Measurements from ENCODE around the gene ZFR2. TPM values are rescaled to one million over a fixed set of nuclear protein-coding genes. Genes with fewer than 3 reads are reported as not detected.

The ZFR2 gene
- total and polyA plus RNA-seq, 10 donors: 0.11 to 0.92 (median 0.33) TPM; not detected in 3

DNA sequence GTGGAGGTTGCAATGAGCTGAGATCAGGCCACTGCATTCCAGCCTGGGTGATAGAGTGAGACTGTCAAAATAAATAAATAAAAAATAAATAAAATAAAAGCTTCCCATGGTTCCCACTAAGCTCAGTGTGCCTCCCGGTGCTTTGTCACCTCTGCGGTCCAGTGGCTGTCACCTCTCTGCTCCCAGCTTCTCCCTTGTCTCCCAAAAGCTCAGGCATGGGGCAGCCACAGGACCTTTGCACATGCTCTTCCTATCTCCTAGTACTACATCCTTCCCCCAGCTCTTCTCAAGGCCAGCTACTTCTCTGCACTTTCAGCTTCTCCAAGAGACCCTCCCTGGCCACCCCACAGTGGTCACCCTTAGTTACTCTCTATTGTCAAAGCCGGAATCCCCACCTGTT is 75.0 kb downstream of the ZFR2 start:
- Histone ChIP-seq H3K27me3 (replicated peaks in 1 of 7) (peaks cover 0 to 9% (median 0%) of the 10 kb centered on the region in 7 donors), H3K36me3 (no peaks in the 10 kb centered on the region), H3K9me3 (peaks cover 0 to 26% (median 18%) of the 10 kb centered on the region in 8 donors), H3K4me1 (peaks cover 0 to 14% (median 2%) of the 10 kb centered on the region in 6 donors), H3K4me3 (no peak overlapping the region), H3K27ac (no peak overlapping the region)
- TF ChIP-seq, protein P1, sequence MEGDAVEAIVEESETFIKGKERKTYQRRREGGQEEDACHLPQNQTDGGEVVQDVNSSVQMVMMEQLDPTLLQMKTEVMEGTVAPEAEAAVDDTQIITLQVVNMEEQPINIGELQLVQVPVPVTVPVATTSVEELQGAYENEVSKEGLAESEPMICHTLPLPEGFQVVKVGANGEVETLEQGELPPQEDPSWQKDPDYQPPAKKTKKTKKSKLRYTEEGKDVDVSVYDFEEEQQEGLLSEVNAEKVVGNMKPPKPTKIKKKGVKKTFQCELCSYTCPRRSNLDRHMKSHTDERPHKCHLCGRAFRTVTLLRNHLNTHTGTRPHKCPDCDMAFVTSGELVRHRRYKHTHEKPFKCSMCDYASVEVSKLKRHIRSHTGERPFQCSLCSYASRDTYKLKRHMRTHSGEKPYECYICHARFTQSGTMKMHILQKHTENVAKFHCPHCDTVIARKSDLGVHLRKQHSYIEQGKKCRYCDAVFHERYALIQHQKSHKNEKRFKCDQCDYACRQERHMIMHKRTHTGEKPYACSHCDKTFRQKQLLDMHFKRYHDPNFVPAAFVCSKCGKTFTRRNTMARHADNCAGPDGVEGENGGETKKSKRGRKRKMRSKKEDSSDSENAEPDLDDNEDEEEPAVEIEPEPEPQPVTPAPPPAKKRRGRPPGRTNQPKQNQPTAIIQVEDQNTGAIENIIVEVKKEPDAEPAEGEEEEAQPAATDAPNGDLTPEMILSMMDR (IDR thresholded peaks at IDR 0.05 in 8 of 11, conservative IDR thresholded peaks at IDR 0.05 in 3 of 11): no peak
- no peak for TF ChIP-seq POLR2AphosphoS5 (IDR thresholded peaks at IDR 0.05)
- no peak for TF ChIP-seq POLR2A (IDR thresholded peaks at IDR 0.05)
- intact Hi-C loops (cut with DNase I; ENCODE audit: low total_unique reads): no loop called here
- no peak for DNase-seq
- WGBS, 5 donors: 89 to 97% (median 95%) methylated on average over 3 of the region's 3 CpGs

DNA sequence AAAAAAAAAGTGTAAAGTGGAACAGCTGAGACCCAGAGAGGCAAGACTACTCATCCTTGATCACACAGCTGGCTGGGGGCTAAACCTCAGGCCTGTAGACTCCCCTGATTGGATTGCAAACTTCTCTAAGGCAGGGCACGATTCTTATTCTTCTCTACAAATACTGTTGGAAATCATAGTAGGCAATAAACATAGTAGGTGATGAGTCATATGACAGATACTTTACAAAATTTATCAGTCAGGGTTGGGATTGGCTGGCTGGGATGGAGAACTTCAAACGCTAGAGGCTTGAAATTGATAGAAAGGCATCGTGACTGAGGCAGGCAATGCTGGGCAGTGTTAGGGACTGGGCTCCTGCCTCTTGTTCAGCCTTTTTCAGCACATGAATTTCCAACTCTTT is 76.7 kb downstream of the ZFR2 start:
- intact Hi-C loops (cut with DNase I; ENCODE audit: low total_unique reads): no loop called here
- Histone ChIP-seq H3K27ac (no peak overlapping the region), H3K4me1 (no peaks in the 10 kb centered on the region), H3K4me3 (no peak overlapping the region), H3K9me3 (peaks cover 0 to 22% (median 15%) of the 10 kb centered on the region in 8 donors), H3K36me3 (no peaks in the 10 kb centered on the region), H3K27me3 (replicated peaks in 1 of 7) (peaks cover 0 to 2% (median 0%) of the 10 kb centered on the region in 7 donors)
- WGBS, 5 donors: 81 to 95% (median 89%) methylated on average over 3 of the region's 3 CpGs
- TF ChIP-seq POLR2AphosphoS5 (IDR thresholded peaks at IDR 0.05): no peak
- no peak for TF ChIP-seq POLR2A (IDR thresholded peaks at IDR 0.05)
- TF ChIP-seq, protein P1 (IDR thresholded peaks at IDR 0.05 in 8 of 11, conservative IDR thresholded peaks at IDR 0.05 in 3 of 11): no peak
- no peak for DNase-seq

DNA sequence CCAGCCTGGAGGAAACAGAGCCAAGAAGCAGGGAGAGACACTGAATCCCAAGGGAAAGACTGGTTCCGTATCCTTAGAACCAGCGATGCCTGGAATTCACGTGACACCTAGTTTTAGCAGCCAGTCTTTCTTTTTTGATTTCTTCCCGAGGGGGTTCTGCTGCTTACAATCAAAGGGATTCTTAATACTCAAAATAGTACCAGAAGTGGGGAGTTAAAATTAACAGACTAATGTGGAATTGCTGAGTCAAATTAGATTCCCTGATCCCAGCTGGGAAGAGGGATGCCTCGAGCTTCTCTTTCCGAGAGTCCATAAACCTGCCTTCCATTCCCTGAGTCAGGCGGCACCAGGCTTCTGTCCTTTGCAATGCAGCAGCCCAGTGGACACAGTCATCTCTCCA is 77.9 kb downstream of the ZFR2 start:
- intact Hi-C loops (cut with DNase I; ENCODE audit: low total_unique reads): no loop called here
- 75 to 92% (median 83%) methylated on average over 7 of the region's 7 CpGs for WGBS, 5 donors
- Histone ChIP-seq H3K36me3 (no peaks in the 10 kb centered on the region), H3K4me3 (no peak overlapping the region), H3K9me3 (peaks cover 0 to 10% (median 4%) of the 10 kb centered on the region in 8 donors), H3K27me3 (replicated peaks in 1 of 7) (peaks cover 0 to 13% (median 2%) of the 10 kb centered on the region in 7 donors), H3K4me1 (peaks cover 0 to 9% (median 4%) of the 10 kb centered on the region in 6 donors), H3K27ac (no peak overlapping the region)
- no peak for DNase-seq
- TF ChIP-seq POLR2A (IDR thresholded peaks at IDR 0.05) (no peak), POLR2AphosphoS5 (IDR thresholded peaks at IDR 0.05) (no peak)
- TF ChIP-seq, protein P1 (IDR thresholded peaks at IDR 0.05 in 8 of 11, conservative IDR thresholded peaks at IDR 0.05 in 3 of 11): no peak

DNA sequence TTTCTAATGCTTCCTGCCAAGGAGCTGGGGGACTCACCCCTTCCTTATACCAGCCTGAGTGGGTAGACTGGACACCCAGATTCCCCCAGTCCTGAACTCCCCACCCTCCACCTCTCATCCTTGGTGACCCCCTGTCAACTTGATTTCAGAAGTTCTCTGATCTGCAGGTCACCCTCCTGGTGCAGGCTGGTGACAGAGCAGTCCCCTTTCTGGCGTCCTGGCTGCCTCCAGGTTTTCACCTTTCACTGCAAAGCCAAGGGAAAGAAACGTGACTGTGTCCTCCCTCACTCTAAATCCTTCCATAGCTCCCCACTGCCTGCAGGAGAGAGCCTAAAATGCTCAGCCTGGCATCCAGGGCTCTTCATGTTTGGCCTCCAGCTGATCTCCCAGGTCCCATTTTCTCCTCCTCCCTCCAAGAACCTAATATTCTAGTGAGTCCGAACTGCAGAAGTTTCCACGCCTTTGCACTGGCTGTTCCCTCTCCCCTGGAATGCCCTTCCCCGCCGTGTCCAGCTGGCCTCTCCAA is 78.6 kb downstream of the ZFR2 start:
- 72 to 85% (median 81%) methylated on average over 6 of the region's 6 CpGs for WGBS, 5 donors
- Histone ChIP-seq H3K27me3 (replicated peaks in 1 of 7) (peaks cover 0 to 20% (median 9%) of the 10 kb centered on the region in 7 donors), H3K36me3 (no peaks in the 10 kb centered on the region), H3K4me1 (peaks cover 3 to 16% (median 10%) of the 10 kb centered on the region in 6 donors), H3K9me3 (peaks cover 0 to 8% (median 3%) of the 10 kb centered on the region in 8 donors), H3K27ac (peak overlapping the region in 2 of 8 donors; percentile 13 to 61), H3K4me3 (no peak overlapping the region)
- DNase-seq: no peak
- intact Hi-C loops (cut with DNase I; ENCODE audit: low total_unique reads): no loop called here
- TF ChIP-seq, protein P1 (IDR thresholded peaks at IDR 0.05 in 8 of 11, conservative IDR thresholded peaks at IDR 0.05 in 3 of 11): no peak
- TF ChIP-seq POLR2A (IDR thresholded peaks at IDR 0.05): no peak
- TF ChIP-seq POLR2AphosphoS5 (IDR thresholded peaks at IDR 0.05): no peak

All from spleen (tissue), 11 donors.